ENCODE data around the gene B3GAT2.

Gene B3GAT2

DNA sequence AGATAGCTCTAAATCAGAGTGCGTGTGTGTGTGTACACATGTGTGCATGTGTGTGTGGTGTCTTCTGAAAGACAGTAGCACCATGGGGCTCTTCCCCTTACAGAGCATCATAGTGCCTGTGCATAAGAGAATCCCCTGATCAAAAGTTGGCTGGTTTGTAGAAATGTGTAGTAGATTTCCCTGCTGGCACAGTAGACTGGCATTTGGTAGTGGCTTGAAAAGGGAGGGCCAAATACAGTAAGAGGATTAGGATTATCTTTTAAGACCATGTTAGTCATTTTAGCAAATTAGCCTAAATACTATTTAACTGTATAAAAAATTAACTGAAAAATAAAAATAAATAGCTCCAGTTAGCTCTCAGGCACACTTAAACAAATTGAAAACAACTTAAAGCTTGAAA is 112.6 kb downstream of the B3GAT2 start:
- in situ Hi-C loops (cut with MboI; ENCODE audit: low sequenced_read_pairs): no loop called here

GRCh38 chr6:70843328-70843918 is 113.4 kb downstream of the B3GAT2 start:
- in situ Hi-C loops (cut with MboI; ENCODE audit: low sequenced_read_pairs): no loop called here

DNA sequence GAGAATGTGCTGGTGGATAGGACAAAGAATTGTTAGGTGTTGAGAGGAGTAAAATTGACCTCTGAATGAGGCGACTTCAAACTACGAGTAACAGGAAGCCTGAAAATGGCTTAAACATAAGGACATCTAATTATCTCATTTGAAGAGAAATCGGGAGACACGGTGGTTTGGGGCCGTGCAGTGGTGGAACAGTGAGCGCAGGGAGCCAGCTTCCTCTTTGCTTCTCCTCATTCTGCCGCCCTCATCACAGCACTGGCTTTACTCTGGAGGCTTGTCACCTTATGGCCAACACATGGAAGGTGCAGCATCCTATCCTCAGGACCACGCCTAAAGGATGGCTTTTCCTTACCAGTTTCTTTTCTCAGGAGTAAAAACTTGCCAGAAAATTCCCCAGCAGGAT is 114.3 kb downstream of the B3GAT2 start:
- in situ Hi-C loops (cut with MboI; ENCODE audit: low sequenced_read_pairs): no loop called here

GRCh38 chr6:70841112-70841511 is 115.7 kb downstream of the B3GAT2 start:
- in situ Hi-C loops (cut with MboI; ENCODE audit: low sequenced_read_pairs): no loop called here

GRCh38 chr6:70839286-70840266 is 117.3 kb downstream of the B3GAT2 start:
- in situ Hi-C loops (cut with MboI; ENCODE audit: low sequenced_read_pairs): no loop called here

- in situ Hi-C loops (cut with MboI; ENCODE audit: low sequenced_read_pairs): no loop called here
Observed at GRCh38 chr6:70838907-70839285, 118.0 kb downstream of the B3GAT2 start.

DNA sequence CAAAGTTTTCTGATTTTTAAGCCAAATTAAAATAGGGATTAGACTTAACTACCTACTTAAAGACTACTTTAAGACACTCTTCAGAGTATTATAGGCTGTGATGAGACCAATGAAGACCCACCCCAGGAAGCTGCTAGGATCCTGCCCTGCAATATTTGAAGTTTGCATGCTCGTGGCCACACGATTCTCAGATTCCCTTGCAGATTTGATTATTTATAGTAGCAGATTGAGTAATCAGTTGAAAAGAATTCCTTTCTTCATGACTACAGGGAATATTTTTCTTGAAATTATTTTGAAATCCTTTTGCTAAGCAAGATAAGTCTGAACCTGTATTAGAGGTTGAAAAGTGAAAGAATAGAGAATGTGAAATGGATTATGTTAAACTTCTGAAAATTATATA is 122.3 kb downstream of the B3GAT2 start:
- in situ Hi-C loops (cut with MboI; ENCODE audit: low sequenced_read_pairs): no loop called here

- in situ Hi-C loops (cut with MboI; ENCODE audit: low sequenced_read_pairs): no loop called here
Observed at GRCh38 chr6:70831427-70831826, 125.4 kb downstream of the B3GAT2 start.

DNA sequence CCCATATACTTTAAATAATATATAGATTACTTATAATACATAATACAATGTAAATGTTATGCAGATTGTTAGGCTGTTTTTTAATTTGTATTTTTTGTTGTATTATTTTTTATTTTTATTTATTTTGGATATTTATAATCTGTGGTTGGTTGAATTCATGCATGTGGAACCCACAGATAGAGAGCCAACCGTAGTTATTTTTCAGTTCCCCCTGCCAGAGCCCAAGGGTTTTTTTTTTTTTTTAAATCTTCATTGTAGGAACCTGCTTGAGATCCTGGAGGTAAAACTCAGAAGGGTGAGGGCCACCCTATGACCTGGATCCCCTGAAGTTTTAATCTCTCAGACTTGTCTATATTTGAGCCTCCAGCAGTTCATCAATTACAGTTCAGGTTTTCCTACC is 133.2 kb downstream of the B3GAT2 start:
- in situ Hi-C loops (cut with MboI; ENCODE audit: low sequenced_read_pairs): no loop called here

DNA sequence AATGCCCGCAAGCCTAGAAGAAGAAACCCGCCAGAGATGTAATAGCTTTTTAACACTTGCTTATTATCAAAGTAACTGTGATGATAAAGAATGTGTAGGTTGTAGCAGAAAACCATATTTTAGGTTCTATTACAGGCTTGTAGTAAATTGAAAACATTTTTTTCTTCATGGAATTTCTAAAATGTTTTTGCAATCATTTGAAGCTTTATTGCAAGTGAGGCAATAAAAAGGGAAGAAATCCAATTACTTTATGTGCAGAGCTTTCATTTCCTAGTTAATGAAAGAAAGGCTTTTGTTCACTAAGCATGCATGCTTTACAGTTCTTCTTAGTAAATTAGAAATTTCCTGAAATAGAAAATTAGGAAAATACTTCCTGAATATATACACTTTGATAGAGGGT is 135.1 kb downstream of the B3GAT2 start:
- in situ Hi-C loops (cut with MboI; ENCODE audit: low sequenced_read_pairs): no loop called here

- in situ Hi-C loops (cut with MboI; ENCODE audit: low sequenced_read_pairs): no loop called here
Observed at GRCh38 chr6:70820778-70821177, 136.1 kb downstream of the B3GAT2 start.

DNA sequence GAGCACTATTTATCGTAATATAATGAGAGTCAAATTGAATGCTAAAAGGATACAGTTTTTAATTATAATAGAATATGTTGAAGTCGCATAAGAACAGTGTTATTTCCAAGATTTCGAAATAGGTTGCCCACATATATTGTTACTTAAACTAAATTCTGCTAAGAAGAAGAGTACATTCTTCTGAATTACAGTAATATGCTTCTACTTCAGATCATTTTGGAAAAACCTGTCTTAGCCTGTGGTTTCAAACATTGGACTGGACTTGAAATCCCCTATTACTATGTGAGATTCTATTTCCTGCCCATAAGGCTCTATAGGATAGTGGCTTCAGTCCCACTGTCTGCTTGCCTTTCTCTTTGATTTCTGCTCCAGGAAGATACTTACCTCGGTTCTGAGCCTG is 137.2 kb downstream of the B3GAT2 start:
- in situ Hi-C loops (cut with MboI; ENCODE audit: low sequenced_read_pairs): no loop called here

DNA sequence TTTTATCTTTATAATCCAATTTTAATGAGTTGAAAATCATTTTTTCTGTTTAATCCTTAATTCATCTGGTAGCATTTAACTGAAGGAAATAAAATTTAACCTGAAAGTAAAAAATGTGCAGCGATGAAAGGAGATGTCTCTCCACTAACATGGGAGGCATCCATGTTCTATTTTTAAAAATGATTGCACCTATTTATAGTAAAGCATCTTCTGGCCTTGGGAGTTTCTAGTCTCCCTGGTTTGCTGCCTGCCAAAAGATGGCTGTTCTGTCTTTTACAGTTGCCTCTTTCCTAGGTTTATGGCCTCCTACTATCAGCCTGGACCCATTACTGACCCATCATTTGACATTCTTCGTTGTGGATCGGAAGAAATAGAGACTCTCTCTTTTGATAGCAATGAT is 143.0 kb downstream of the B3GAT2 start:
- in situ Hi-C loops (cut with MboI; ENCODE audit: low sequenced_read_pairs): no loop called here

GRCh38 chr6:70811788-70812187 is 145.1 kb downstream of the B3GAT2 start:
- in situ Hi-C loops (cut with MboI; ENCODE audit: low sequenced_read_pairs): no loop called here
